Upper lobe of left lung (tissue), 4 donors: ENCODE measurements around the gene MLLT3.

Experiments
- CTCF ChIP-seq, 6 experiments: fragments of 450-650 bp in 4 of 6; fragments of 200-600 bp in 2 of 6; sonication (generic) in 2 of 6; IDR thresholded peaks; one replicate each; pipeline ENCODE4 v1.5.1; 2016 to 2019; ENCODE audit warnings: antibody characterized with exemption in 6 of 6
- EP300 ChIP-seq, 4 donors: sonication (generic); formaldehyde crosslinking; IDR thresholded peaks; one replicate each; pipeline ENCODE4 v1.5.1; 2017; ENCODE audit warnings: antibody characterized with exemption in 4 of 4, control low read depth in 2 of 4
- POLR2A ChIP-seq, 4 donors: fragments of 450-650 bp; IDR thresholded peaks; one replicate each; pipeline ENCODE4 v1.5.1; 2016 to 2017; ENCODE audit warnings: antibody characterized with exemption in 4 of 4, mild to moderate bottlenecking in 2 of 4

GRCh38 chr9:20538092-20538491 lies 84.2 kb downstream of the MLLT3 start:
- TF ChIP-seq CTCF (IDR thresholded peaks at IDR 0.05) (no peak), POLR2A (IDR thresholded peaks at IDR 0.05) (no peak), EP300 (IDR thresholded peaks at IDR 0.05) (no peak)
